OCI-LY7 (cell line): ENCODE results near the gene KCNH6. TPM values are rescaled to one million over a fixed set of nuclear protein-coding genes. Genes with fewer than 3 reads are reported as not detected.
A peak's percentile ranks its signal among the peaks of the same experiment; 100 is the strongest.

Source experiments
- BruUV-seq: library from RNA; stranded (reverse); fragments of 400-500 nt; replicated peaks from 2 replicates; lab custom pipeline; 2021; lab: Mats Ljungman, UMichigan
- CTCF ChIA-PET: fragments of 300-600 bp; sonication (Branson Sonifier 250); formaldehyde crosslinking; loops from one replicate; lab custom pipeline; 2022; ENCODE audit warnings: antibody characterized with exemption; ENCODE audit not compliant: unreplicated experiment; lab: Charles Lee
- POLR2A ChIA-PET: fragments of 300-600 bp; sonication (Branson Sonifier 250); formaldehyde crosslinking; loops from one replicate; lab custom pipeline; 2022; ENCODE audit warnings: antibody characterized with exemption; lab: Charles Lee
- DNase-seq: peaks from one replicate; pipeline ENCODE4 v3.0.0-alpha.2; 2015; ENCODE audit warnings: low spot score
- H2AFZ ChIP-seq: fragments of 200-600 bp; sonication (generic), shearing (Covaris generic); 2 replicates; pipeline ENCODE4 v1.6.1; 2014; ENCODE audit warnings: mild to moderate bottlenecking, antibody characterized with exemption, low read length, moderate library complexity
- H3K27ac ChIP-seq: fragments of 200-600 bp; sonication (generic); 2 replicates; pipeline ENCODE4 v1.5.1; 2014; ENCODE audit warnings: mixed run types, low read depth, mild to moderate bottlenecking, moderate library complexity, low read length, inconsistent platforms; ENCODE audit not compliant: poor library complexity, severe bottlenecking
- H3K36me3 ChIP-seq: fragments of 200-600 bp; sonication (generic); 2 replicates; pipeline ENCODE4 v1.6.1; 2014; ENCODE audit warnings: mild to moderate bottlenecking, antibody characterized with exemption, low read length, moderate library complexity, mixed read lengths; ENCODE audit not compliant: insufficient read depth
- H3K4me1 ChIP-seq: fragments of 200-600 bp; sonication (generic); 2 replicates; pipeline ENCODE4 v1.5.1; 2014; ENCODE audit warnings: mild to moderate bottlenecking, low read length; ENCODE audit not compliant: insufficient read depth, poor library complexity, severe bottlenecking
- H3K4me2 ChIP-seq: fragments of 200-600 bp; sonication (generic); 2 replicates; pipeline ENCODE4 v1.6.1; 2014; ENCODE audit warnings: mild to moderate bottlenecking, low read length
- H3K4me3 ChIP-seq: fragments of 200-600 bp; sonication (generic); 2 replicates; pipeline ENCODE4 v1.5.1; 2014; ENCODE audit warnings: mild to moderate bottlenecking, low read depth, low read length; ENCODE audit not compliant: poor library complexity, severe bottlenecking
- H3K79me2 ChIP-seq: fragments of 200-600 bp; sonication (generic); 2 replicates; pipeline ENCODE4 v1.6.1; 2016; ENCODE audit warnings: low read depth, mild to moderate bottlenecking, low read length, moderate library complexity, mixed read lengths; ENCODE audit not compliant: insufficient read depth
- H3K9me2 ChIP-seq: fragments of 200-600 bp; sonication (generic); 2 replicates; pipeline ENCODE4 v1.6.1; 2016; ENCODE audit warnings: mild to moderate bottlenecking, low read length, mixed read lengths; ENCODE audit not compliant: insufficient read depth
- H3K9me3 ChIP-seq: fragments of 200-600 bp; sonication (generic); 2 replicates; pipeline ENCODE4 v1.6.1; 2014; ENCODE audit warnings: mild to moderate bottlenecking, mixed run types, low read length, mixed read lengths
- H4K20me1 ChIP-seq: fragments of 200-600 bp; sonication (generic); 2 replicates; pipeline ENCODE4 v1.6.1; 2014; ENCODE audit warnings: mild to moderate bottlenecking, antibody characterized with exemption, low read length, moderate library complexity, mixed read lengths; ENCODE audit not compliant: insufficient read depth
- EZH2phosphoT487 ChIP-seq: fragments of 200-600 bp; sonication (generic); IDR thresholded peaks from 2 replicates; pipeline ENCODE4 v1.6.1; 2018; ENCODE audit warnings: low read depth, borderline replicate concordance, mild to moderate bottlenecking, mixed run types, antibody characterized with exemption, low read length, moderate library complexity, mixed read lengths
- intact Hi-C: fragments of 100-400 bp; cut with micrococcal nuclease; formaldehyde crosslinking; loops from one replicate; pipeline ENCODE4 v1.10.0; 2022; ENCODE audit not compliant: unreplicated experiment
- total RNA-seq, 2 experiments: library from RNA; depleted of rRNA in 1 of 2; stranded (reverse); fragments of >200 nt in 1 of 2; shearing (Covaris generic) in 1 of 2; gene quantifications; 2 replicates each; pipeline ENCODE4 v1.2.3, GENCODE V29; 2014 to 2022
- TF ChIP-seq, protein P1 (sequence below): fragments of 200-600 bp; sonication (generic); conservative IDR thresholded peaks from 2 replicates; pipeline ENCODE4 v1.5.1; 2014; ENCODE audit warnings: mild to moderate bottlenecking, antibody characterized with exemption, low read length, moderate library complexity, mixed read lengths

KCNH6 gene
- total RNA-seq, 2 experiments from 2014 or later, result not detected

DNA sequence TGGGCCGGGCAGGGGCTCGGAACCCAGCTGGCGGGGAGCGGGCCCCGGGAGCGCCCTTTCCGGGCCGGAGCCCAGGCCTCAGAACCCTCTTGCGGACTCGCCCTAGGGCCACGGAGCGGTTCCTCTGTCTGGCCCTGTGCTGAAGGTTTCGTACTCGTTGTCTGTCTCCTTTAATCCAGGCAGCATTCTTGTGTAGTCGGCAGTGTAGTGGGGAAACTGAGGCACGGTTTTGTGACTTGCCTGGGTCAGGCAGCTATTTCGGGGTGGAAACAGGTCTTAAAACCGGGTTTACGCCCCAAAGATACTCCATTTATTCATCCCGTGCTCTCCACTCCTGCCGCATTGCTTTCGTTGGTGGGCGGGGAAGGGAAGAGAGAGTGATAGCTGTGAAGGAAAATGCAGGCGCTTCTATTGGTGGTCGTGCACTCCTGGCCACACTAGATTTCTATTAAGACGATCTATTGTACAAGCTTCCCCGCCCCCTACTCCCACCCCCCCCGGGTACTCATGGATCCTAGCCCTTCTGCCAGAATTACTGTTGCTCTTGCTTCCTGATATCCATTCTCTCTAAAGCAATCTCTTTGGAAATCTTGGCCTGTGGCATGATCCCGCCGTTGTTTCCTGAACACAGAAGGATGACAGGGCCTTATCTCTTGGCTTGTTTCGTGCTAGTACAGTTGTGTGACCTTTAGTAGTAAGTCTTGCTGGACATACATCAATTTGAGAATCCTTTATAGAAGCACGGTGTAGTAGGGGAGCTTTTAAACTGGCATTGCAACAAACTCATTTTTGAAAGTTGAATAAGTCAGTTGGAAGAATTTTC, 27.9 kb downstream of the KCNH6 start:
- intact Hi-C loops, result loop anchor here (1.0 to 10.0 kb wide), 5 partner anchors 48 to 224 kb away; partner anchors contain the start of genes ACE, CCDC47, DDX42 and MAP3K3
- H3K9me3 ChIP-seq, result no peaks in the 10 kb centered on the region
- H3K4me1 ChIP-seq, result peaks cover 16% of the 10 kb centered on the region
- no peaks in the 10 kb centered on the region for H3K9me2 ChIP-seq
- peaks cover 71% of the 10 kb centered on the region for H3K79me2 ChIP-seq
- peak overlapping the region; percentile 94 for H3K4me3 ChIP-seq
- peak overlapping the region; percentile 42; the same call in 1 of the 2 replicates for H2AFZ ChIP-seq
- H3K27ac ChIP-seq, result peak overlapping the region; percentile 77
- peak overlapping the region; percentile 89 for H3K4me2 ChIP-seq
- TSS peak; percentile 58 for BruUV-seq
- POLR2A ChIA-PET, result interaction anchor here (0.5 to 1.4 kb wide), 5 partner anchors 11 to 1062 kb away, joined by 3 to 4 read pairs (median 3); no protein-coding TSS in a partner anchor
- H3K36me3 ChIP-seq, result peaks cover 40% of the 10 kb centered on the region
- no peak for TF ChIP-seq EZH2phosphoT487
- TF ChIP-seq, protein P1, sequence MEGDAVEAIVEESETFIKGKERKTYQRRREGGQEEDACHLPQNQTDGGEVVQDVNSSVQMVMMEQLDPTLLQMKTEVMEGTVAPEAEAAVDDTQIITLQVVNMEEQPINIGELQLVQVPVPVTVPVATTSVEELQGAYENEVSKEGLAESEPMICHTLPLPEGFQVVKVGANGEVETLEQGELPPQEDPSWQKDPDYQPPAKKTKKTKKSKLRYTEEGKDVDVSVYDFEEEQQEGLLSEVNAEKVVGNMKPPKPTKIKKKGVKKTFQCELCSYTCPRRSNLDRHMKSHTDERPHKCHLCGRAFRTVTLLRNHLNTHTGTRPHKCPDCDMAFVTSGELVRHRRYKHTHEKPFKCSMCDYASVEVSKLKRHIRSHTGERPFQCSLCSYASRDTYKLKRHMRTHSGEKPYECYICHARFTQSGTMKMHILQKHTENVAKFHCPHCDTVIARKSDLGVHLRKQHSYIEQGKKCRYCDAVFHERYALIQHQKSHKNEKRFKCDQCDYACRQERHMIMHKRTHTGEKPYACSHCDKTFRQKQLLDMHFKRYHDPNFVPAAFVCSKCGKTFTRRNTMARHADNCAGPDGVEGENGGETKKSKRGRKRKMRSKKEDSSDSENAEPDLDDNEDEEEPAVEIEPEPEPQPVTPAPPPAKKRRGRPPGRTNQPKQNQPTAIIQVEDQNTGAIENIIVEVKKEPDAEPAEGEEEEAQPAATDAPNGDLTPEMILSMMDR, result no peak
- peaks cover 23% of the 10 kb centered on the region for H4K20me1 ChIP-seq
- peak; percentile 41 for DNase-seq
- CTCF ChIA-PET, result interaction anchor here (0.6 kb wide), 1 partner anchor 115 kb away, joined by 5 read pairs; no protein-coding TSS in a partner anchor

DNA sequence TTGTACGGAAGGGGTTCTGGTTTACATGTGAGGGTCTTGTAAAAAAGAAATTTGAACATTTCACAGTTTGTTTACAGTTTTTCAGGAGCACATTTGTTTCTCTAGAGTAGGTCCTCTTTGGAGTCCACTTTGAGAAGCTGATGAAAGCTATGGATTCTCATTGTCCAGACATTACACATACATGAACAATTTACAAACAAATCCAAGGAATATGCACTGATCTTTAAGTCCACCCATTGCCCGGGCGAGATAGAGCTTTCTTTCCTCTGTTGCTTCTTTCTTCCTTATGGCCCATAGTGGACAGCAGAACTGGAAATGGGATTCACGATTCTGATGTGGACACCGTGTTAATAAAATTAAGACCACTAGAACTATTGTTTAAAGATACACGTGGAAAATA, 29.1 kb downstream of the KCNH6 start:
- Histone ChIP-seq H3K4me3 (peak overlapping the region; percentile 94), H3K4me1 (peaks cover 16% of the 10 kb centered on the region)

More for the DNA sequence above, 29.1 kb downstream of the KCNH6 start:
- peak overlapping the region; percentile 89 for H3K4me2 ChIP-seq
- H4K20me1 ChIP-seq, result peaks cover 24% of the 10 kb centered on the region
- H3K9me2 ChIP-seq, result no peaks in the 10 kb centered on the region
- no peak overlapping the region for H2AFZ ChIP-seq
- H3K79me2 ChIP-seq, result peaks cover 82% of the 10 kb centered on the region
- no peak for DNase-seq
- intact Hi-C loops, result loop anchor here (5.0 to 10.0 kb wide), 2 partner anchors 75 to 223 kb away; partner anchors contain the start of genes ACE, CCDC47 and DDX42
- H3K36me3 ChIP-seq, result peaks cover 50% of the 10 kb centered on the region
- no TSS peak for BruUV-seq
- CTCF ChIA-PET, result no interaction called here
- H3K9me3 ChIP-seq, result no peaks in the 10 kb centered on the region
- TF ChIP-seq, protein P1, result no peak
- TF ChIP-seq EZH2phosphoT487, result no peak
- POLR2A ChIA-PET, result interaction anchor here (0.6 to 1.4 kb wide), 8 partner anchors 10 to 703 kb away, joined by 3 to 7 read pairs (median 4); partner anchors contain the start of gene MAP3K3
- no peak overlapping the region for H3K27ac ChIP-seq
